Smooth muscle cell (in vitro differentiated cells): Measurements from ENCODE around the gene NOX4. TPM values are rescaled to one million over a fixed set of nuclear protein-coding genes. Genes with fewer than 3 reads are reported as not detected.
"Not testable (repeated sequence)": the region's sequence is repeated elsewhere in the genome, so short reads cannot be mapped to it uniquely, and the experiment has no call there.

Experiments
- DNase-seq: peaks from one replicate; lab custom pipeline; 2025; ENCODE audit not compliant: unreplicated experiment; lab: John Stamatoyannopoulos, UW
- H2AFZ ChIP-seq: fragments of 200-600 bp; sonication (generic); 2 replicates; pipeline ENCODE4 v1.6.0; 2016; ENCODE audit warnings: antibody characterized with exemption, low read depth, mild to moderate bottlenecking
- H3F3A ChIP-seq: fragments of 200-600 bp; sonication (generic); 2 replicates; pipeline ENCODE4 v1.6.0; 2017; ENCODE audit warnings: antibody characterized with exemption, low read depth
- H3K27ac ChIP-seq: fragments of 200-600 bp; sonication (generic); 2 replicates; pipeline ENCODE4 v1.5.1; 2016; ENCODE audit warnings: low read depth, mild to moderate bottlenecking
- H3K27me3 ChIP-seq: fragments of 200-600 bp; sonication (generic); 2 replicates; pipeline ENCODE4 v1.6.1; 2016; ENCODE audit warnings: low read depth, mild to moderate bottlenecking
- H3K36me3 ChIP-seq: fragments of 200-600 bp; sonication (generic); 2 replicates; pipeline ENCODE4 v1.5.1; 2016; ENCODE audit warnings: low read depth
- H3K4me1 ChIP-seq: fragments of 200-600 bp; sonication (generic); 2 replicates; pipeline ENCODE4 v1.5.1; 2016; ENCODE audit warnings: low read depth
- H3K4me2 ChIP-seq: fragments of 200-600 bp; sonication (generic); 2 replicates; pipeline ENCODE4 v1.6.0; 2016; ENCODE audit warnings: mild to moderate bottlenecking
- H3K4me3 ChIP-seq: fragments of 200-600 bp; sonication (generic); 2 replicates; pipeline ENCODE4 v1.5.1; 2016; ENCODE audit warnings: mild to moderate bottlenecking
- H3K79me2 ChIP-seq: fragments of 200-600 bp; sonication (generic); 2 replicates; pipeline ENCODE4 v1.6.0; 2016; ENCODE audit warnings: low read depth, mild to moderate bottlenecking
- H3K9ac ChIP-seq: fragments of 200-600 bp; sonication (generic); 2 replicates; pipeline ENCODE4 v1.6.0; 2016; ENCODE audit warnings: low read depth
- H3K9me3 ChIP-seq: fragments of 200-600 bp; sonication (generic); replicated peaks from 2 replicates; pipeline ENCODE4 v1.5.1; 2016; ENCODE audit warnings: low read depth
- H4K20me1 ChIP-seq: fragments of 200-600 bp; sonication (generic); 2 replicates; pipeline ENCODE4 v1.6.0; 2016; ENCODE audit warnings: low read depth
- CTCF ChIP-seq: fragments of 200-600 bp; sonication (generic); IDR thresholded peaks from 2 replicates; pipeline ENCODE4 v1.5.1; 2017; ENCODE audit warnings: borderline replicate concordance, mild to moderate bottlenecking, antibody characterized with exemption; ENCODE audit not compliant: insufficient read depth, poor library complexity, severe bottlenecking
- WGBS: methylation state at CpG from one replicate; pipeline ENCODE4 v1.1.7; 2016; ENCODE audit warnings: low lambda C conversion rate; 5-methylcytosine and 5-hydroxymethylcytosine counted together
- polyA plus RNA-seq: library from polyadenylated mRNA; unstranded; fragments of >200 nt; fragmentation: Nextera tagmentation; extraction: Ambion mirVana; gene quantifications from 2 replicates; pipeline ENCODE4 v1.2.1, GENCODE V29; 2016
- total RNA-seq: library from RNA; depleted of rRNA; stranded (reverse); fragments of >200 nt; gene quantifications from 2 replicates; pipeline ENCODE4 v1.2.3, GENCODE V29; 2014

NOX4 gene
- total and polyA plus RNA-seq, 2 experiments from 2014 or later = 7.3 to 31.9 TPM

- Histone ChIP-seq H3K27ac (no peak overlapping the region), H4K20me1 (no peaks in the 10 kb centered on the region), H3K27me3 (no peaks in the 10 kb centered on the region), H3K4me2 (no peak overlapping the region), H2AFZ (no peak overlapping the region), H3K9me3 (no peaks in the 10 kb centered on the region), H3K79me2 (no peaks in the 10 kb centered on the region), H3F3A (no peaks in the 10 kb centered on the region), H3K9ac (no peak overlapping the region), H3K4me1 (no peaks in the 10 kb centered on the region), H3K36me3 (no peaks in the 10 kb centered on the region), H3K4me3 (no peak overlapping the region)
- no peak for TF ChIP-seq CTCF
- WGBS = 95% methylated on average over 2 of the region's 2 CpGs
- DNase-seq = no peak
Measured at GRCh38 chr11:89321401-89321800, 169.8 kb downstream of the NOX4 start.

GRCh38 chr11:89310607-89311006 lies 180.6 kb downstream of the NOX4 start:
- not testable (repeated sequence) for H4K20me1 ChIP-seq, H3K36me3 ChIP-seq, H3K4me3 ChIP-seq, H3F3A ChIP-seq, DNase-seq, H2AFZ ChIP-seq, H3K9ac ChIP-seq, H3K79me2 ChIP-seq, H3K4me2 ChIP-seq, H3K4me1 ChIP-seq, H3K9me3 ChIP-seq, H3K27ac ChIP-seq, H3K27me3 ChIP-seq
- 73% methylated on average over 3 of the region's 3 CpGs for WGBS

GRCh38 chr11:89309321-89309985 lies 181.7 kb downstream of the NOX4 start:
- WGBS = 95% methylated on average over 3 of the region's 3 CpGs
- H3K36me3 ChIP-seq, H3K4me2 ChIP-seq: not testable (repeated sequence)

GRCh38 chr11:89308272-89308671 lies 182.9 kb downstream of the NOX4 start:
- 90% methylated on average over 1 of the region's 1 CpG for WGBS

More at GRCh38 chr11:89309321-89309985, 181.7 kb downstream of the NOX4 start:
- H3K9ac ChIP-seq, H3K4me1 ChIP-seq, H4K20me1 ChIP-seq, H3K27ac ChIP-seq, H3K9me3 ChIP-seq, H3K4me3 ChIP-seq, H3K27me3 ChIP-seq, H3K79me2 ChIP-seq, H2AFZ ChIP-seq, H3F3A ChIP-seq, DNase-seq: not testable (repeated sequence)

GRCh38 chr11:89303029-89303428 lies 188.1 kb downstream of the NOX4 start:
- not testable (repeated sequence) for H3K27me3 ChIP-seq, H3K79me2 ChIP-seq, H3K36me3 ChIP-seq, H3K9me3 ChIP-seq, H3K4me1 ChIP-seq, H3K9ac ChIP-seq, H2AFZ ChIP-seq, H3K4me2 ChIP-seq, H3K27ac ChIP-seq, H3F3A ChIP-seq, H4K20me1 ChIP-seq, DNase-seq, H3K4me3 ChIP-seq
- WGBS = 61% methylated on average over 1 of the region's 1 CpG

More at GRCh38 chr11:89308272-89308671, 182.9 kb downstream of the NOX4 start:
- not testable (repeated sequence) for H3K4me3 ChIP-seq, H3K27ac ChIP-seq, H3K4me2 ChIP-seq, H3K9ac ChIP-seq, H3K36me3 ChIP-seq, H3K4me1 ChIP-seq, H4K20me1 ChIP-seq, H3F3A ChIP-seq, H3K79me2 ChIP-seq, H3K9me3 ChIP-seq, DNase-seq, H3K27me3 ChIP-seq, H2AFZ ChIP-seq

- not testable (repeated sequence) for H3F3A ChIP-seq, H3K27ac ChIP-seq, H3K9ac ChIP-seq, H4K20me1 ChIP-seq, H3K4me1 ChIP-seq, H3K9me3 ChIP-seq, H3K4me3 ChIP-seq, DNase-seq, H3K79me2 ChIP-seq, H3K27me3 ChIP-seq, H3K36me3 ChIP-seq, H3K4me2 ChIP-seq
- H2AFZ ChIP-seq = peak overlapping the region; percentile 85
- WGBS = 93% methylated on average over 7 of the region's 7 CpGs
Measured at GRCh38 chr11:89295023-89295422, 196.2 kb downstream of the NOX4 start.
